ENCODE results near the gene ZNF597. TPM values are rescaled to one million over a fixed set of nuclear protein-coding genes. Genes with fewer than 3 reads are reported as not detected.

Gene ZNF597
- total RNA-seq, 4 donors from 2014 or later: 0.81 to 1.3 (median 0.96) TPM

- no peak for ATAC-seq
- DNase-seq: no peak
- peaks cover 29 to 68% (median 40%) of the 10 kb centered on the region in 3 donors for H3K9me3 ChIP-seq
- peaks cover 22 to 71% of the 10 kb centered on the region in 2 donors for H3K36me3 ChIP-seq
- H3K4me1 ChIP-seq: no peaks in the 10 kb centered on the region
- intact Hi-C loops (cut with DNase I; ENCODE audit: low total_unique reads): no loop called here
- no peaks in the 10 kb centered on the region for H3K27me3 ChIP-seq
- peak overlapping the region in 1 of 4 donors; percentile 42 for H3K4me3 ChIP-seq
- in situ Hi-C loops (cut with MboI; ENCODE audit: low sequenced_read_pairs in 4 of 4): loop anchor here in 2 of 4 donors (10.0 to 25.0 kb wide), 2 partner anchors 86 to 121 kb away; partner anchors contain the start of genes C16orf90 (in 1 of the 2) and ZNF263 (in 1 of the 2)
- no peak for TF ChIP-seq CTCF (IDR thresholded peaks at IDR 0.05 in 4 of 5, conservative IDR thresholded peaks at IDR 0.05 in 1 of 5)
- TF ChIP-seq POLR2A (IDR thresholded peaks at IDR 0.05): no peak
- H3K27ac ChIP-seq: no peak overlapping the region
Measured at GRCh38 chr16:3408561-3409197, 34.6 kb downstream of the ZNF597 start.

GRCh38 chr16:3401719-3402397, 41.4 kb downstream of the ZNF597 start:
- H3K27me3 ChIP-seq: no peaks in the 10 kb centered on the region
- intact Hi-C loops (cut with DNase I; ENCODE audit: low total_unique reads) (loop anchor here (1.0 to 2.0 kb wide), 8 partner anchors 37 to 167 kb away; partner anchors contain the start of genes NAA60, TIGD7, ZNF200 and ZNF263), in situ Hi-C loops (cut with MboI; ENCODE audit: low sequenced_read_pairs in 4 of 4) (loop anchor here in 2 of 4 donors (10.0 to 25.0 kb wide), 2 partner anchors 93 to 115 kb away; partner anchors contain the start of genes C16orf90 (in 1 of the 2) and ZNF263 (in 1 of the 2))
- TF ChIP-seq POLR2A (IDR thresholded peaks at IDR 0.05): no peak
- TF ChIP-seq CTCF (IDR thresholded peaks at IDR 0.05 in 4 of 5, conservative IDR thresholded peaks at IDR 0.05 in 1 of 5): no peak
- peaks cover 16 to 21% of the 10 kb centered on the region in 2 donors for H3K4me1 ChIP-seq
- peak overlapping the region; percentile 81 to 92 (median 90) for H3K27ac ChIP-seq
- DNase-seq (no peak), ATAC-seq (no peak)
- H3K4me3 ChIP-seq: peak overlapping the region; percentile 83 to 92 (median 90)
- H3K9me3 ChIP-seq: peaks cover 0 to 21% (median 8%) of the 10 kb centered on the region in 3 donors
- peaks cover 11 to 66% of the 10 kb centered on the region in 2 donors for H3K36me3 ChIP-seq

GRCh38 chr16:3400779-3401688, 42.3 kb downstream of the ZNF597 start, which contains the start of the genes ZNF174 and ZSCAN32:
Gene ZNF174, plus strand, starts transcription at chr16:3401215. Its CDS starts 790 bp downstream, at chr16:3402005.
Gene ZSCAN32, minus strand, starts transcription at chr16:3401004. Its CDS starts 3,447 bp downstream, at chr16:3397557.
- peaks cover 16 to 21% of the 10 kb centered on the region in 2 donors for H3K4me1 ChIP-seq
- H3K27ac ChIP-seq: peak within 1 kb of the TSS; percentile 81 to 92 (median 90)
- H3K36me3 ChIP-seq: peaks cover 10 to 66% of the 10 kb centered on the region in 2 donors
- H3K27me3 ChIP-seq: no peaks in the 10 kb centered on the region
- H3K9me3 ChIP-seq: peaks cover 0 to 14% (median 3%) of the 10 kb centered on the region in 3 donors
- ATAC-seq (peak; percentile 99), DNase-seq (peak; percentile 99)
- intact Hi-C loops (cut with DNase I; ENCODE audit: low total_unique reads) (loop anchor here (1.0 to 2.0 kb wide), 8 partner anchors 36 to 166 kb away; partner anchors contain the start of genes NAA60, TIGD7, ZNF200 and ZNF263), in situ Hi-C loops (cut with MboI; ENCODE audit: low sequenced_read_pairs in 4 of 4) (loop anchor here in 2 of 4 donors (10.0 to 25.0 kb wide), 2 partner anchors 94 to 114 kb away; partner anchors contain the start of genes C16orf90 (in 1 of the 2) and ZNF263 (in 1 of the 2))
- H3K4me3 ChIP-seq: peak within 1 kb of the TSS; percentile 83 to 92 (median 90)
- peak; percentile 64 to 70 for TF ChIP-seq POLR2A (IDR thresholded peaks at IDR 0.05)
- peak in 1 of 5 experiments; percentile 23 for TF ChIP-seq CTCF (IDR thresholded peaks at IDR 0.05 in 4 of 5, conservative IDR thresholded peaks at IDR 0.05 in 1 of 5)

- peaks cover 16 to 21% of the 10 kb centered on the region in 2 donors for H3K4me1 ChIP-seq
- H3K27ac ChIP-seq: peak overlapping the region; percentile 81 to 92 (median 90)
- intact Hi-C loops (cut with DNase I; ENCODE audit: low total_unique reads) (loop anchor here (2.0 kb wide), 3 partner anchors 36 to 166 kb away; partner anchors contain the start of genes ZNF200 and ZNF263), in situ Hi-C loops (cut with MboI; ENCODE audit: low sequenced_read_pairs in 4 of 4) (loop anchor here in 2 of 4 donors (10.0 to 25.0 kb wide), 2 partner anchors 94 to 113 kb away; partner anchors contain the start of genes C16orf90 (in 1 of the 2) and ZNF263 (in 1 of the 2))
- H3K27me3 ChIP-seq: no peaks in the 10 kb centered on the region
- ATAC-seq (no peak), DNase-seq (no peak)
- peak overlapping the region; percentile 83 to 92 (median 90) for H3K4me3 ChIP-seq
- H3K9me3 ChIP-seq: peaks cover 0 to 14% (median 0%) of the 10 kb centered on the region in 3 donors
- peaks cover 9 to 66% of the 10 kb centered on the region in 2 donors for H3K36me3 ChIP-seq
- no peak for TF ChIP-seq POLR2A (IDR thresholded peaks at IDR 0.05)
- no peak for TF ChIP-seq CTCF (IDR thresholded peaks at IDR 0.05 in 4 of 5, conservative IDR thresholded peaks at IDR 0.05 in 1 of 5)
Measured at GRCh38 chr16:3400446-3400778, 42.9 kb downstream of the ZNF597 start.
